ENCODE data around the gene SLC43A1.
A peak's percentile ranks its signal among the peaks of the same experiment; 100 is the strongest.

SLC43A1 gene

DNA sequence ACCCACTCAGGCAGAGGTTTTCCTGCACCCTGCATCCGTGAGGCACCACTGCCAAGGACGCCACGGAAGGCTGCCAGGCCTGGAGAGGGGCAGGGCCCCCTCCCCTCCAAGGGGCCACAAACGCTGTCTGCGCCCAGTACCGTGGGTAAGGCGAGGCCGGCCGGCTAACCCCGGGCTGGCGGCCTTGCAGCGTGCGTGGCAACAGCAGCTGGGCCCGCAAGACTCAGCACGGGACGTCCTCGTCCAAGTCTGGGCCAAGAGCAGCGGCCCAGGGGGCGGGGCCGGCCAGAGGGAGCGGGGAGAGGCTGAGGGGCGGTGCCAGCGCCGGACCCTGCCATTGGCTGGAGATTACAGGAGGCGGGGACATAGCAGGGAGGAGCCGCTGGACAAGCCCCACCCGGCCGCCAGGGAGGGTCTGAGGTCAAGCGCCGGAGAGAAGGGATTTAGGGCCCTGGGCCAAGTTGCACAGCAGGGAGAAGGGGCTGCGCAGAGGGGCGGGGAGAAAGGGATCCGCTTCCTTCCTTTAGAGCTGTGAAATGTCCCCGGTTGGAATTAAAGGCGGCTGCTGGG, 16.0 kb downstream of the SLC43A1 start:
- Histone ChIP-seq H3K4me1 (ENCODE audit: control insufficient read depth, insufficient read depth, low read length) (peaks cover 12% of the 10 kb centered on the region), H3K27me3 (ENCODE audit: control insufficient read depth, insufficient read depth, low read length) (no peaks in the 10 kb centered on the region), H3K36me3 (ENCODE audit: control insufficient read depth, insufficient read depth, low read length) (0 out of 2 replicates have a peak, but pooled peaks cover 4% of the 10 kb centered on the region), H3K4me3 (ENCODE audit: low read length) (peak overlapping the region; percentile 1; the same call in 1 of the 2 replicates), H3K27ac (ENCODE audit: low read length) (no peak overlapping the region), H3K9me3 (ENCODE audit: control insufficient read depth, insufficient read depth, low read length) (no peaks in the 10 kb centered on the region)
- DNase-seq (ENCODE audit: low read depth, low spot score), result peak; percentile 87
- WGBS (ENCODE audit: insufficient coverage, insufficient read length), result no CpG with 5 or more reads among the region's 35 CpGs

- Histone ChIP-seq H3K9me3 (ENCODE audit: control insufficient read depth, insufficient read depth, low read length) (no peaks in the 10 kb centered on the region), H3K27ac (ENCODE audit: low read length) (no peak overlapping the region), H3K27me3 (ENCODE audit: control insufficient read depth, insufficient read depth, low read length) (no peaks in the 10 kb centered on the region), H3K36me3 (ENCODE audit: control insufficient read depth, insufficient read depth, low read length) (0 out of 2 replicates have a peak, but pooled peaks cover 4% of the 10 kb centered on the region), H3K4me1 (ENCODE audit: control insufficient read depth, insufficient read depth, low read length) (peaks cover 17% of the 10 kb centered on the region), H3K4me3 (ENCODE audit: low read length) (no peak overlapping the region)
- no peak for DNase-seq (ENCODE audit: low read depth, low spot score)
- WGBS (ENCODE audit: insufficient coverage, insufficient read length), result no CpG with 5 or more reads among the region's 6 CpGs
Measured at GRCh38 chr11:57498540-57498939, 17.0 kb downstream of the SLC43A1 start.

DNA sequence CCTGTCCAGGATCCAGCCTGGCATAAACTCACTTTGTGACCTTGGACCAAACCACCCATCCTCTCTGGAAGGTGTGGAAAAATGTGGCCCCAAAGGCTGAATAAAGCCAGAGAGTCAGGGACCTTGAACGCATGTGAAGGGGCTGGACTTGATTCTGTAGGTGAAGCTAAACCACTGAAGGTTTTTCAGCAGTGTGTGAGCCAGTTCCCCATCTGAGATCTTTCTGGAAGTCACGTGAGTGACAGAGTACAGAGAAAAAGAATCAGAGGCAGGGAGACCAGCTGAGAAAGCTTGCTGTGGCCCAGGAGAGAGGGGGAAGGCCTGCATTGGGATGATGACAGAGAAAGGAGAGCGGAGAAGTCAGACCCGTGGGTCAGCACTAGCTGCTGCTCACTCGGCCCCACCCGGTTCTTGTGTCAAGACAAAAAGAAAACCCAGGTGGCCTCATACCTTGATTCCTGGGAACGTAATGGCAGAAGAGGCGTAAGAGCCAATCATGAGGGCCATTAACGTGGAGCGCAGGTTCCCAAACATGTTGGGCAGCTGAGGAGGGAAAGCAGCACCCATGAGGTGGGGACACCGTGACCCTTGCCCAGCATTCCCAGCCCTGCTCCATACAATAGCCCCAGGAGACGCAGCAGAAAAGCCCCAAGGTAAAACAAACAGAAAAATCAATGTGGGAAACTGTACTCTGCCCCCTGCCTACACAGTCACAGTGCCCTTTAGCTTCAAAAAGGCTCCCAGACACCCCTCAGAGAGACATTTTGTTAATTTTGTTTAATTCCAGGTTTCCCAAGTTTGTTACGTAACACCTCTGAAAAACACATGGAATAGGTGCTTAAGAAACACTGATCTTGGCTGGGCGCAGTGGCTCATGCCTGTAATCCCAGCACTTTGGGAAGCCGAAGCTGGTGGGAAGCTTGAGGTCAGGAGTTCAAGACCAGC, 17.9 kb downstream of the SLC43A1 start:
- no CpG with 5 or more reads among the region's 15 CpGs for WGBS (ENCODE audit: insufficient coverage, insufficient read length)
- no peak overlapping the region for H3K4me3 ChIP-seq (ENCODE audit: low read length)
- DNase-seq (ENCODE audit: low read depth, low spot score), result no peak
- peaks cover 17% of the 10 kb centered on the region for H3K4me1 ChIP-seq (ENCODE audit: control insufficient read depth, insufficient read depth, low read length)
- no peaks in the 10 kb centered on the region for H3K9me3 ChIP-seq (ENCODE audit: control insufficient read depth, insufficient read depth, low read length)
- H3K27me3 ChIP-seq (ENCODE audit: control insufficient read depth, insufficient read depth, low read length), result no peaks in the 10 kb centered on the region
- H3K36me3 ChIP-seq (ENCODE audit: control insufficient read depth, insufficient read depth, low read length), result 0 out of 2 replicates have a peak, but pooled peaks cover 4% of the 10 kb centered on the region
- H3K27ac ChIP-seq (ENCODE audit: low read length), result no peak overlapping the region

DNA sequence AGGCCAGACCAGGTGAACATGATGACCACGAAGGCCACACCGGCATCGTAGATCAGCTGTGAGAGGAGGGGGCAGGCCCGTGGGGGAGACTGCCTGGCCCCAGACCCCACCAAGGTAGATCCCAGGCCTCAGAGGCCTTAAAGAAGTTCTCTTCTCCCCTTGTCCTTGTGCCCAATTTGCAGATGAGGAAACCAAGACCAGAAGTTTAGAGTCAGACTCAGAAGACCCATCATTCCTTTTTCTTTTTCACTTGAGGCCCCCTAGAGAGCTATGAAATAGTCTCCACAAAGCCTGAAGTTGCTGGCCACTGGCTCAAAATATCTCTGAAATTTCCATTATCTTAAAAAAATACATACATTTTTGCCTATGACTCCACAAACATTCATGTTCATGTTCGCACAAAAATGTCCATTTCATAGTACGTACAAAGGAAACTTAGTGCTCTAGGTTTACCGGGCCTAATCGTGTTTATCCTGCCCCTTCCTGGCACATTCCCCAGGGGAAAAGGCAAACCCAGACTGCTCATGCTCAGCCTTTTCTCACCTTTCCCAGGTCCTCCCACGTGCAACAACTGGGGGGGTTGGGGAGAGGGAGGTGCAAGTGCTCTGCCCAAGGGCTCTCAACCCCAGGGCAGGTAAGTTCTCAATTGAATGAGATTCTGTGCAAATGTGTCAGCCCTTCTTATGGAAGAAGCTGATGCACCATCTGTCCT, 19.2 kb downstream of the SLC43A1 start:
- Histone ChIP-seq H3K4me1 (ENCODE audit: control insufficient read depth, insufficient read depth, low read length) (peaks cover 18% of the 10 kb centered on the region), H3K27ac (ENCODE audit: low read length) (no peak overlapping the region), H3K9me3 (ENCODE audit: control insufficient read depth, insufficient read depth, low read length) (no peaks in the 10 kb centered on the region), H3K27me3 (ENCODE audit: control insufficient read depth, insufficient read depth, low read length) (no peaks in the 10 kb centered on the region), H3K36me3 (ENCODE audit: control insufficient read depth, insufficient read depth, low read length) (0 out of 2 replicates have a peak, but pooled peaks cover 4% of the 10 kb centered on the region), H3K4me3 (ENCODE audit: low read length) (no peak overlapping the region)
- WGBS (ENCODE audit: insufficient coverage, insufficient read length), result 100% methylated on average over 1 of the region's 9 CpGs
- no peak for DNase-seq (ENCODE audit: low read depth, low spot score)

DNA sequence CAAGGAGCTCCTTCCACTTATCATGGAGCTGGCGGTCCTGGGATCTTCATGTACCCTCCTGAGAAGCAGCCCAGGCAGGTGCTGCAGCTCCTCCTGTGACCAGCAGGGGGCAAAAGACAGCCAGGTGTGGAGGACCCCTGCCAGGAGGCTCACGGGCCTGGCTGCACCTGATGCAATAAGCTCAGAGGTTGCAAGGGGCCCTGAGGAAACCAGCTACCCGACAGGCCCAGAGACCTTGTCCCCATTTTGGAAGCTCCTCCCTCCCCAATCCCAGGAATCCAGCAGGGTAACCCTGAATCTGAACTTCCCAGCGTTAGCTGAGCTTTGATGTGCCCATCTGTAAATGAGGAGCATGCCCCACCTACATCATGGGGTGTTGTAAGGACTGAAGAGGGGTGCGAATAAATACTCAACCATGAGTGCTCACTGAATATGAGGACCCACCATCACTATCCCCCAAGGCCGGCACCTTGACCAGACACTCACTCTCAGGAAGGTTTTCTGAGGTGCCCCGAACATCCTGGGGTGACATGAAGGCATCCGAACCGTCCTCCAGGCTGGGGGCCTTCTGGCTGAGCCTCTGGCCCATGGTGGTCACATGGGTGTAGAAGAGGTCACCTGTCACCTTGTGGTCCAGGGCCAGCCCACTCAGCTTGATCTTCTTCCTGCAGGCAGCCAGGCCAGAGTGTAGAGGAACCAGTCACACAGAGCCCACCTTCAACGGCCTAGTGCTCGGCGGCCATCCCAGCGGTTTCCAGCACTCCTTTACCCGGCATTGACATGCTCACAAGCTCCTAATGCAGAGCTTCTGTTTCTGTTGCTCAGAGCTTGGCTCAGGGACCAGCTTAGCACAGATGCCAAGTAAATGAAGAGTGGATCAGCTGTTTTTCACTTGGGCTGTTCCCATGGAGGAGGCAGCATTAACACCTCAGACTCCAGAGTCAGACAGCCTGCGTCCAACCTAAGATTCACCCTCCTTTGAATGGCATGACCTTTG, 21.7 kb downstream of the SLC43A1 start:
- Histone ChIP-seq H3K4me3 (ENCODE audit: low read length) (no peak overlapping the region), H3K9me3 (ENCODE audit: control insufficient read depth, insufficient read depth, low read length) (no peaks in the 10 kb centered on the region), H3K4me1 (ENCODE audit: control insufficient read depth, insufficient read depth, low read length) (peaks cover 6% of the 10 kb centered on the region; the same call in 1 of the 2 replicates), H3K27me3 (ENCODE audit: control insufficient read depth, insufficient read depth, low read length) (no peaks in the 10 kb centered on the region), H3K27ac (ENCODE audit: low read length) (no peak overlapping the region), H3K36me3 (ENCODE audit: control insufficient read depth, insufficient read depth, low read length) (0 out of 2 replicates have a peak, but pooled peaks cover under 1% of the 10 kb centered on the region)
- WGBS (ENCODE audit: insufficient coverage, insufficient read length), result no CpG with 5 or more reads among the region's 15 CpGs
- peak; percentile 78 for DNase-seq (ENCODE audit: low read depth, low spot score)

DNA sequence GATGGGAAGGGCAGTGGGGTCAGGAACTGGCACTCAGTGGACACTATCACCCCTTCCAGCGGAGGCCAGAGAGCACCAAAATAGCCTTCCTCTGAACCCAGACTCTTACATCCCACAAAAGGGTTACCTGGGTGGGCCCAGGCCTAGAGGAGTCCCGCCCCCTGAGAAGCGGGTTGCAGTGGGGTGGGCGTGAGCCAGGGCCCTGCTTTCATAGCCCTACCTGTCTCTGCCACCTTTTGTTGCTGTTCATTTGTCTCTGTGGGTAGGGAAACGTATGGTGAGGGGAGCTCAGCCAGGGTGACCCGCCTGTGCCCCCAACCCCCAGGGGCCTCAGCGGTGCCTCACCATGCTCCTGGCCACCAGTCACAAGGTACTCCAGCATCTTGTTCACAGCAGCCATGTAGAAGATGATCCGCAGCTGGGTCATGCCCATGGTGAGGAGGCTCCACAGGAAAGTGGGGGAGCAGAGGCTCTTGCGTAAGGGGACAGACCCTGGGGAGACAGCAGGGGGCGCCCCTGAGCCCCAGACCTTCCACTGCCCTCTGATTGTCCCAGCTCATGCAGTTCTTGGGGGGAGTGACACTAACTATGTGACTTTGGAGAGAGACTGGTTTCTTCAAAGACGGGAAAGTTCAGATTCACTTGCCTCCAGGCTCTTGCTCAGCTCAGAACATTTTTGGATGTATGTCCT, 24.0 kb downstream of the SLC43A1 start:
- DNase-seq (ENCODE audit: low read depth, low spot score), result no peak

DNA sequence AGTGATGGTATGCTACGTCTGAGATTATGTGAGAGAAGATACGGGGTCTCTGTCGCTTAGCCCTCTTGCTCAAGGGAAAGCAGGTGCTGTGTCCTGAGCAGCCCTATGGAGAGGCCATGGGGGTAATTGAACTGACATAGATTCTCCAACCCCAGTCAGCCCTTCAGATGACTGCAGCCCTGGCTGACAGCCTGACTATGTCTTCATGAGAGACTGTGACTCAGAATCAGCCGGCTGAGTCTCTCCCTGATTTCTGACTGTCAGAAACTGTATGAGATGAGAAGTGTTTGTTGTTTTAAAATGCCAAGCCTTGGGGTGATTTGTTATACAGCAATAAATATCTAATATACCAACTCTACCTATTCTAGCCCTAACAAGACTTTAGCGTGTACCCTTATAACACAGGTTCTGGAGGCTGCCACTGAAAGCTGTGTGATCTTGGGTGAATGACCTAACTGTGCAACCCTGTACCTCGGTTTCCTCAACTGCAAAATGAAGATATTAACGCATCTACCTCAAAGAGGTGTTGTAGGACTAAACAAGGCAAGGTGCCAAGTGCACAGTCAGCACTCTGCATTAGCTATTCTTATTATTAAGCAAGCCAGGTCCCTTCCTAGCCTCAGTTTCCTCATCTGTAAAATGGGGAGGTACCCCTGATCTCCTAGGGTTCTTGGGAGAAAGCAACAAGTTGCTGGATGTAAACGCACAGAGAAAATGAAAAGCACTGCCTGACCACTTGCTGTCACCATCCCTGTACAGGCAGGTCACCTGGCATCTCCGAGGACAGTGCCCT, 24.9 kb downstream of the SLC43A1 start:
- no CpG with 5 or more reads among the region's 9 CpGs for WGBS (ENCODE audit: insufficient coverage, insufficient read length)
- H3K4me3 ChIP-seq (ENCODE audit: low read length), result no peak overlapping the region
- no peaks in the 10 kb centered on the region for H3K9me3 ChIP-seq (ENCODE audit: control insufficient read depth, insufficient read depth, low read length)
- no peaks in the 10 kb centered on the region for H3K27me3 ChIP-seq (ENCODE audit: control insufficient read depth, insufficient read depth, low read length)
- no peak overlapping the region for H3K27ac ChIP-seq (ENCODE audit: low read length)
- peaks cover 6% of the 10 kb centered on the region; the same call in 1 of the 2 replicates for H3K4me1 ChIP-seq (ENCODE audit: control insufficient read depth, insufficient read depth, low read length)
- H3K36me3 ChIP-seq (ENCODE audit: control insufficient read depth, insufficient read depth, low read length), result 0 out of 2 replicates have a peak, but pooled peaks cover 2% of the 10 kb centered on the region
- DNase-seq (ENCODE audit: low read depth, low spot score), result no peak

More for the DNA sequence above, 24.0 kb downstream of the SLC43A1 start:
- H3K36me3 ChIP-seq (ENCODE audit: control insufficient read depth, insufficient read depth, low read length), result 0 out of 2 replicates have a peak, but pooled peaks cover 2% of the 10 kb centered on the region
- H3K9me3 ChIP-seq (ENCODE audit: control insufficient read depth, insufficient read depth, low read length), result no peaks in the 10 kb centered on the region
- no CpG with 5 or more reads among the region's 11 CpGs for WGBS (ENCODE audit: insufficient coverage, insufficient read length)
- H3K4me1 ChIP-seq (ENCODE audit: control insufficient read depth, insufficient read depth, low read length), result peaks cover 6% of the 10 kb centered on the region; the same call in 1 of the 2 replicates
- H3K4me3 ChIP-seq (ENCODE audit: low read length), result no peak overlapping the region
- H3K27ac ChIP-seq (ENCODE audit: low read length), result no peak overlapping the region
- no peaks in the 10 kb centered on the region for H3K27me3 ChIP-seq (ENCODE audit: control insufficient read depth, insufficient read depth, low read length)

DNA sequence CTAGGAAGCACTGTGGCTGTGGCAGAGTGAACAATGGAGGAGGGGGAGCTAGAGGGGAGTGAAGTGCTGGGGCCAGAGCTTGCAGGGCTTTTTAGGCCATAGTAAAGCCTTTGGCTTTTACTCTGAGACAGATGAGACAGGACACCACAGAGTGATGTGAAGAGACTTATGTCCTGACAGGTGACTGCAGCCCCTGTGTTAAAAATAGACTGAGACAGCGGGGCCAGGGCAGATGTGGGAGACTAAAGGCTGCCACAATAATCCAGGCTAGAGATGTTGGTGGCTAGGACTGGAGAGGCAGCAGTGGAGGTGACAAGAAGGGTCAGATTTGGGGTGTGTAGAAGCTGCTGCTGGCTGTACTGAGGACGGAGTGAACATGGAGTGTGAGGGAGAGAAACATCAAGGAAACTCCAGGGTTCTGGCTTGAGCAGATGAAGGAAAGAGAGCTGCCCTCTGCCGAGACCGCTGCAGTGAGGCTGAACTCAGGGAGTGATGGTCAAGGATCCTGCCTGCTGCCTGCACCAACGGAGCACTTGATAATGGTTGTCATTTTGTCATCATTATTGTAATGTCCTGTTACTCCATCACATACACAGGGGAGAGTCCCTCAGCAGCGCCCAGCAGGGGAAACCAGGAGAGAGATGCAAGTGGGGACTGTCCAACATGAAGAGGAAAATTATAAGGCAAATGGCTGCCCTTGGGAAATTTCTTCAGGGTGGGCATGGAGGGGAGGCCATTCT, 27.4 kb downstream of the SLC43A1 start:
- H3K27me3 ChIP-seq (ENCODE audit: control insufficient read depth, insufficient read depth, low read length), result no peaks in the 10 kb centered on the region
- H3K4me3 ChIP-seq (ENCODE audit: low read length), result no peak overlapping the region
- 0 out of 2 replicates have a peak, but pooled peaks cover 2% of the 10 kb centered on the region for H3K36me3 ChIP-seq (ENCODE audit: control insufficient read depth, insufficient read depth, low read length)
- no peak for DNase-seq (ENCODE audit: low read depth, low spot score)
- H3K27ac ChIP-seq (ENCODE audit: low read length), result no peak overlapping the region
- no CpG with 5 or more reads among the region's 6 CpGs for WGBS (ENCODE audit: insufficient coverage, insufficient read length)
- no peaks in the 10 kb centered on the region for H3K9me3 ChIP-seq (ENCODE audit: control insufficient read depth, insufficient read depth, low read length)
- H3K4me1 ChIP-seq (ENCODE audit: control insufficient read depth, insufficient read depth, low read length), result 0 out of 2 replicates have a peak, but pooled peaks cover 2% of the 10 kb centered on the region

All from iPS DF 6.9 (cell line).